Glomerular endothelial cell (primary cell): ENCODE data around the gene RNPC3. TPM values are rescaled to one million over a fixed set of nuclear protein-coding genes. Genes with fewer than 3 reads are reported as not detected.

Experiments used
- DNase-seq: peaks from one replicate; pipeline ENCODE4 v3.0.0-alpha.2; 2011; ENCODE audit warnings: low read depth, low spot score; ENCODE audit errors: extremely low read depth
- total RNA-seq: library from RNA; depleted of rRNA; stranded (reverse); fragments of >200 nt; gene quantifications from 2 replicates; pipeline ENCODE4 v1.2.3, GENCODE V29; 2015

Gene RNPC3, protein sequence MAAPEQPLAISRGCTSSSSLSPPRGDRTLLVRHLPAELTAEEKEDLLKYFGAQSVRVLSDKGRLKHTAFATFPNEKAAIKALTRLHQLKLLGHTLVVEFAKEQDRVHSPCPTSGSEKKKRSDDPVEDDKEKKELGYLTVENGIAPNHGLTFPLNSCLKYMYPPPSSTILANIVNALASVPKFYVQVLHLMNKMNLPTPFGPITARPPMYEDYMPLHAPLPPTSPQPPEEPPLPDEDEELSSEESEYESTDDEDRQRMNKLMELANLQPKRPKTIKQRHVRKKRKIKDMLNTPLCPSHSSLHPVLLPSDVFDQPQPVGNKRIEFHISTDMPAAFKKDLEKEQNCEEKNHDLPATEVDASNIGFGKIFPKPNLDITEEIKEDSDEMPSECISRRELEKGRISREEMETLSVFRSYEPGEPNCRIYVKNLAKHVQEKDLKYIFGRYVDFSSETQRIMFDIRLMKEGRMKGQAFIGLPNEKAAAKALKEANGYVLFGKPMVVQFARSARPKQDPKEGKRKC
- total RNA-seq = 5.3 and 8.5 TPM in 2 replicates

DNA sequence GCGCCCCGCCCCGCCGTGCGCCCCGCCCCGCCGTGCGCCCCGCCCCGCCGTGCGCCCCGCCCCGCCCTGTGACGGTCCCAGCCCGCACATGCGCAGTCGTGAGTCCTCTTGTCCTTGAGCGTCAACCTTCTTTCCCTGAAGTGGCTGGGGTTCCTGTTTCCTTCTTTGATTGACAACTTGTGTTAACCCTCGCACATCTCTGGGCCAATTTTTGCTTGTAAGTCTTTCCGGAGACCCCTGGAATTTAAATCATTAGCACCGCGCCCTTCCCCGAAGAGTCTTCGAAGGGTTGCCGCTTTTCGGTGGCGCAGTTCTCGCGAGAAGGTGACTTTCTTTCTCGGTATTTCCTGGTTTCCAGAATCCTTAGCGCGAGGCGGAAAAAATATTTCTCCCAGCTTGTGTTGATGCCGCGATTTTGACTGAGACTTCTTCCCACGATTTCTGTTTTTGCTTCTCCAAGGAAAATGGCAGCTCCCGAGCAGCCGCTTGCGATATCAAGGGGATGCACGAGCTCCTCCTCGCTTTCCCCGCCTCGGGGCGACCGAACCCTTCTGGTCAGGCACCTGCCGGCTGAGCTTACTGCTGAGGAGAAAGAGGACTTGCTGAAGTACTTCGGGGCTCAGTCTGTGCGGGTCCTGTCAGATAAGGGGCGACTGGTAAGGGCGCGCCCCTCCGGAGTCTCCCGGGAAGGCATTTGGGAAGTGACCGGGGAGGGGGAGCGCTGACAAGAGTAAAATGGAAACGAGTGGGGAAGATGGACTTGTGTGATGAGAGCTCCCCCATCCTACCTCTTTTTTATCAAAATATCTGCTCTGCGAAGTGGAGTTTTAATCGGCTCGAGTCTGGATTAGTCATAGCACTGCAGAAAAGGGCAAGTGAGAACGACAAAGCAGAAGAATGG lies at the start of gene RNPC3:
RNPC3 (plus strand) TSS at position 93 of the 901 bp plus-strand sequence; CDS start at position 465, 372 bp downstream.
- DNase-seq = peak; percentile 88

DNA sequence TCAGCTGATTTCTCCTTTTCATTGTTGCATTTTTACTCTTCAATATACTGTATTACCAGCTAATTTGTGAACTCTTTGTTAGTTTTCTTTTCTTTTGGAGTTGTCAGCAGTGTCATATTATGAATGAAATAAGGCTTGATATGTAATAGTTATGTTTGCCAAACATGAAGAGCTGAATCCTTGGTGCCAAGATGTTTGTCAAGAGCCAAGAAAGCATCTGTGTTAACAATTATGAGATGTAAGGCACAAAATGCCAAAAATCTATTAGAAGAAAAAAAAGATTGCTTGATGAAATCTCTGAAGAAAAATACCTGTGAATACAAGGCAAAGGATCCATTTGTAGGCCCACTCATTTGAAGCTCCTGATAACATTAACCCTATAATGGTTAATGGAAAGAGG lies 48.4 kb upstream of the RNPC3 start:
- DNase-seq = no peak

DNA sequence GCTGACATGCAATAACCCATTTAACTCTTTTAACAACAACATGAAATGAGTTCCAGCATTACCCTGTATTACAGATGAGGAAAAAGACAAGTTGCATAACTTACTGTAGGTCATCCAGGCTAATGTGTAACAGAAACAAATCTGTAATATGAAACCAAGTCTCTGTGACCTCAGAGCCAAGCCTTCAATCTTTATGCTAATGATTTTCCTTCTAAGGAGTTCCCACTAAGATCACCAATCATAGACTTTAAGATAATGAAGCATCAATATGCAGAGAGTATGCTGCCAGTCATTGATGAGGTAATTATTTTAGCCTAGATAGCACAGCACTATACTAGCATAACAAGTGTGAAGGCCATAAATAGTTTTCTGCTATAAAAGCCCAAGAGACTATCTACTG lies 35.6 kb upstream of the RNPC3 start:
- DNase-seq = no peak

DNA sequence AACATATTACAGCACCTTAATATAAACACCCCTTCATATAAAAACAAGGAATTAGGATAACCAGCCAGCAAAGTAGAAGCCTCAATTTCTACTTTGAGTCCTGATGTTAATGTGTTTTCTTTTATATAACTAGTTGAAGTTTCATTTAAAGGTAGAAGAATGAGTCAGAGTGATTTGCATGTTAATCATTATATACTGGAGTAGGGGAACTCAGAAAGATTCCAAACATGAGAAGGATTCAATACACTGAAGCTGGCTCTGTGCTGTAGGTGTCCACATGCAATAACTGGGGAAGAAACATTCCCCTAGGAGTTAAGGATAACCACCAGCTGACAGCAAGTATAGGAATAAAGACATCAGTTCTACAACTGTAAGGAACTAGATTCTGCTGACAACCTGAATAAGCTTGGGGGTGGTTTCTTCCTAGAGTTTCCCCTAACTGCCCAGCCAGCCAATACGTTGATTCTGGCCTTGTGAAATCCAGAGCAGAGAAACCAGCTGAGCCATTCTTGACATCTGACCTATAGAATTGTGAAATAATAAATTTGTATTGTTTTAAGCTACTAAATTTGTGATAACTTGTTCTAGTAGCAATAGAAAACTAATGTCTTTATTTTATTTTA lies 33.4 kb upstream of the RNPC3 start:
- DNase-seq = no peak

DNA sequence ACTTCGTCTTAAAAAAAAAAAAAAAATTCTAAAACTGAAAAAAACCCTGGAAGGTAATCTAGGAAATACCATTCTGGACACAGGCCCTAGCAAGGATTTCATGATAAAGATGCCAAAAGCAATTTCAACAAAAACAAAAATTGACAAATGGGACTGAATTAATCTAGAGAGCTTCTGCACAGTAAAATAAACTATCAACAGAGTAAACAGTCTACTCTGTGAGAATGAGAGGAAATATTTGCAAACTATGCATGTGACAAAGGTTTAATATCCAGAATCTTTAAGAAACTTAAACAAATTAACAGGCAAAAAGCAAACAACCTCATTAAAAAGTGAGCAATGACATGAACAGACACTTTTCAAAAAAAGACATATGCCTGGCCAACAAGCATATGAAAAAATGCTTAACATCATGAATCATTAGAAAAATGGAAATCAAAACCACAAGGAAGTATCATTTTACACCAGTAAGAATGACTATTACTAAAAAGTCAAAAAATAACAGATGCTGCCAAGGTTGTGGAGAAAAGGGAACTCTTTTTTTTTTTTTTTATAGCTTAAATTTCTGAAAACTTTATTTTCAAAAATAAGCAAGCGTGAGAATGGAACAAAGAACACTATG lies 29.4 kb upstream of the RNPC3 start:
- DNase-seq = no peak

DNA sequence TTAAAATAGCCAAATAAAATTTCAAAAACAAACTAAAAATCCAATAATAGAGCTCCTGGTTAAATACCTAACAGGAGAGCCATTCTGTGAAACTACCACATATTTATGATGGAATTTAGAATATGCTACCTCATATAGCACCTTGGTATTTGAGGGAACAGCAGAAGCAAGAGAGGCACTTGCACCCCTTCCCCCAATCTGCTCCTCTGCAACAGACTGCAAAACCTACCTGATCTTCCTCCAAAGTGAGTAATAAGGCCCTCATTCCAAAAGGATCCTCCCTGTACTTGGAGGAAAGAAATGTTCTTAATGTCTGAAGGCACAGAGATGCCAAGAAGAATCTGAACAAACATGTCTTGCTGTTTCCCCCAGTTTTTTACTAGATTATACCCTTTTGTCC lies 28.1 kb upstream of the RNPC3 start:
- no peak for DNase-seq

DNA sequence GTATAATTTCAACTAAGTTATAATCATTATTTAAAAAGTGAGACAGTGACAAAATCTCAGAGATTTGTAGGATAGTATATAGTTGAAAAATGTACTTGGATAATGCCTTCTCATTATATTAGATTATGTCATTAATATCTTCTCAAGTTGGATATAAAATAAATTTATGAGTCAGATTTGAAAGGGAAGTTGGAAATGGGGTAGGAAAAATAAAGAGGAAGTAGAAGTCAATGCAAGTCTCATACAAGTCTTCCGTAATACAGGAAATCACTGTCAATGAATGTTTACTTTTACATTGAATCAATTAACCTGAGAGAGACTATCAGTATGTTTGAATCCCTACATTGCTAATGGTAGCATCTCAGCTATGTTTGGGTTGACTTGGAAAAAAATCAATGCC lies 16.2 kb upstream of the RNPC3 start:
- DNase-seq = no peak

DNA sequence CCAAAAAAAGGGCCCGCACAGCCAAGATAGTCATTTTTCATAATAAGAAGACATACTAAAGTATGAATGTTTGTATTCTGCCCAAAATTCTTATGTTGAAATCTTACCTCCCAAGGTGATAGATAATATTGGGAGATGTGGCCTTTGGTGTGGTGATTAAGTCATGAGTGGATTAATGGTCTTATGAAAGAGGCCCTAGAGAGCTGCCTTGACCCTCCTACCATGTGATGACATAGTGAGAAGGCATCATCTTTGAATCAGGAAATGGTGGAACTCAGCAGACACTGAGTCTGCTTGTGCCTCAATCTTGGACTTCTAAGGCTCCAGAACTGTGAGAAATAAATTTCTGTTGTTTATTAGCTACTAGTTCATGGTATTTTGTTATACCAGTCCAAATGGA lies 11.8 kb upstream of the RNPC3 start:
- DNase-seq = no peak

DNA sequence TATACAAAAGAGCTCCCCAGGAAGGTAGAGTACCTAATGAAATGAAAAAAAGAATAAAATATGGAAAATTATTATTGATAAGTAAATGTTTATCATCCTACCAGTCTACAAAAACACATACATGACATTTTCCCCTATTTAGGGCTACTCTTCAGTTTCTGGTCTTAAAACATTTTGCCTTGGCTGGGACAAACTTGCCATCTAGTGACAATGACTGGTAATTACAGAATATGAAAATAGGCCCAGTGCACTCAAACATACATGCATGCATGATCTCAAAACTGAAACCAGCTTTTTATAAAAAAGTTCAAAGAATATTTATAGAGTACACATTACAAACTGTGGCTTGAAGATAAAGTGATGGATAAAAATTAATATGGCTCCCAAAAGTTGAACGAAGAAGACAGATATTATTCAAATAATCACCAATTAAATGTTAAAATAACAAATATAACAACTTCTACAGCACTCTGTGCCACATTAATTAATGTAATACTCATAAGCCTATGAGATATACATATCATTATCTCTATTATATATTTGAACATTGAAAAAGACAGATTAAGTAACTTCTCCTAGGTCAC lies 10.5 kb upstream of the RNPC3 start:
- DNase-seq = no peak

DNA sequence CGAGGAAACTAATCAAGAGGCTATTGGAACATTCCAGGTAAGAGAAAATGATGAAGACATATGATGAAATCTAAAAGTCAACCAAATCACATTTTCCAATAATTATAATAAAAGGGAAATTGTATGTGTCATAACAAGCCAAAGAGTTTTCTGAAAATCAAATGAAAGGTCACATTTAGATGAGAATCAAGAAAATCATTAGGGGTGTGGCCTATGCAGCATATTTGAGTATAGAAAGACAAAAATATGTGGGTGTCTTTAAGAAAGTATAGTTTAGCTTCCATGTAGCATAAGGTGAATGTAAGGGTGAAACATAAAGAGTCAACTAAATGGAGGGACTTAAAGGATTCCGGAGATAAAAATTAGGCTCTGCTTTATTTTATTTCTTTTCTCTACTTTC lies 9.2 kb upstream of the RNPC3 start:
- no peak for DNase-seq

DNA sequence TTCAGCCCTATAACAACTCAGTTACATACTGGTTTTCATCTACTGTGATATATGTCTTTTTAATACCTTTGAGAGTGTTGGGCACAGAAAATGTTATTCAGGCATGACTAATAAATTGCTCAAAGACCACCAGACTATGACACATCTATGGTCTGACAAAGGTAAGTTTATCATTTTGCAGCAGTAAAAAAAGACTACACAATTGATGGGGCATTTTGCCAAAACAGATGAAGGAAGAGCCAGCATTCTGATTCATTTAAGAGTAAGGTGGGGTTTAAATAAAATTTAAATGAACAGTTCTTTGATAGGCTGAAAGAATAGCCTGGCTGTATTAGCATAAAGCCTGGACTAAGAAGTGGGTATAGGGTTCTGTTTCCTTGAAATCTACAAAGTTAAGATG lies 8.8 kb upstream of the RNPC3 start:
- DNase-seq = no peak

DNA sequence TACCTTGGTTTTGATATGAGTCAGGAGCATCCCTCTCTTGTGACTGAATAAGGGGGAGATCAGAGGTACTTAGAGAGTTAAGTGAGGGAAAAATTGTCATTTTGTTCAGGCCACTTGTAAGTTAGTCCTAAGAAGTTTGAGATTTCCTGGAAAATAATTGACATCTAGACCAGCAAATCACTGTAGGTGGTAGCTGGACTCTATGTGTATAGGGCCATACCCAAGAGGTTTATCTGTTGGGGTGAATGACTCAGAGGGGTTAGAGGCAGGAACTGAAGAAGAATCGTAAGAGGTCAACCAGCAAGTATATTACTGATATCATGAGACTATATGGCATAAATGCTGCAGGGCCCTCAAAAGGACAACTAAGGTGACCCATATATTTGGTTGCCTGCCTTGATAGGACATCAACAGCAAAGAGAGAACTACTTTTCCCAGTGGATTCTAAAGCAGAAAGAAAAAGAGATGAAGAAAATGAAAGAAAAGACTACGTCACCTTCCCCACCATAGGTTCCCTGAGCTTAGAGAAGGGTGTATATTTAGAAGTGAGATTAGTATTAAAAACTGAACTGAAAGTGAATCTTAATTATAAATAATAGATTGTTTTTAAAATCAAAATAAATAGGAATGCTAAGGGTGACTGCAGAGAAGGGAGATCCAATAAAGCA lies 8.0 kb upstream of the RNPC3 start:
- DNase-seq = no peak

DNA sequence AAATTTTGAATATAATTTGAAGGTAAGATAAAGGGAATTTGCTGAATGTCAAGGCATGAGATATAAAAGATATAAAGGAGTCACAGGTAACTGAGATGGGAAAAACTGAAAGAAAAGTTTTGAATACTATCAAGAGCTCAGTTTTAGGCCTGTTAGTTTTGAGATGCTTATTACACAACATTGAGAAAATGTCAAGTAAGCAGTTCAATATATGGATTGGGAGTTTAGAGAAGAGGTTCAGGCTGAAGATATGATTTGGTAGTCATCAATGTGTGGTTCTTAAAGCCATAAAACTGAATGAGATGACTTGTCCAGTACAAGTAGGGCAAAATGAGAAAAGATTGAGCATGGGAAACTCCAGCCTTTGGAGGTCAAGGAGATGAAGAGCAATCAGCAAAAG lies 4.7 kb upstream of the RNPC3 start:
- no peak for DNase-seq

DNA sequence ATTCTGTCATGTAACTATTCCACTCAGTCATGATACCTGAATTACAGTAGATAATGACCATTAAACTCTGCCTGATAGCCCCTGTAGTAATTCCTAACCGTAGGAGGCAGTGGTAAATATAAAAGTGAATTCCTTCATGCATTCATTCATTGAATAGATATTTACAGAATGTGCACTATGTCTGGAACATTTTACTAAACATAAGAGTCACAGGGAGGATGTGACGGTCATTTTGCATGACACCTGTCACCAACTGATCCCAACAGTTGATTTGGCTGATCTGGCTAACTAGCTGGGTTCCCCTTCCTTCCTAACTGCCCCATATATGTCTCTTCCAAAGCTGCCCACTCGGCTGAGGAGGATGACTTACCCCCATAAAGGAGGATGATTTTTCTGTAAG lies 2.2 kb upstream of the RNPC3 start:
- no peak for DNase-seq

DNA sequence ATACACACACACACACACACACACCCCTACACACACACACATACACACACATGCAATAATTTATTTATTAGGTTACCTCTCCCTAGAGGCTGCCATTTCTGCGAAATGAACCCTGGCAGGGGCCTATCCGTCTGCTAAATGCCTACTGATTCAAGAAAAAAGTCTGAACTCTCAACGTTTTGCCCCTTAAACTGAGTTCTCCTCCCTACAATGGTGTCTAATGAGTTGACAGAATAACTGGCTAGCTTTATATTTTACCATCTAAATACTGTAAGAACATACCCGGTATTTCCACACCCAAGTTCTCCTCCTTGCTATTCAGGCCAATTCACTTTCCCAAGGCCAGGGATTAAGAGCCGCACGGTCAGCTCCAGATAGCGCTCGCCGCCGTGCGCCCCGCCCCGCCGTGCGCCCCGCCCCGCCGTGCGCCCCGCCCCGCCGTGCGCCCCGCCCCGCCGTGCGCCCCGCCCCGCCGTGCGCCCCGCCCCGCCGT lies 339 bp upstream of the RNPC3 start:
- no peak for DNase-seq

DNA sequence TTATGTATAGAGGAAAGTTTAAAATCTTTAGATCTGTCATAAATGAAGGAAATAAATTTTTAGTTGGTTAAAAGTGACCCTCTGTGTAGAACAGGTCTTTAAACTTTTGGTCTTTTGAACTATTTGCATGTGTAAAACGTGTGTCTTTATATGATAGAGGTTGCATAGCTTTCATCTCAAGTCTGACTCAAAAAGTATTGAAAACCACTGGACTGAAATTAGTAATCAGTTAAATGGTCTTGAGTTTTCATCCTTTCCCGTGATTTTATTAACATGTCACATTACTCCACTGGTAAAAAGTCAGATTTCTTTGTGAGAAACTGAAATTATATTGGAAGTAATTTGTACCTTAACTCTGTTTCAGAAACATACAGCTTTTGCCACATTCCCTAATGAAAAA lies 1.8 kb downstream of the RNPC3 start:
- no peak for DNase-seq

DNA sequence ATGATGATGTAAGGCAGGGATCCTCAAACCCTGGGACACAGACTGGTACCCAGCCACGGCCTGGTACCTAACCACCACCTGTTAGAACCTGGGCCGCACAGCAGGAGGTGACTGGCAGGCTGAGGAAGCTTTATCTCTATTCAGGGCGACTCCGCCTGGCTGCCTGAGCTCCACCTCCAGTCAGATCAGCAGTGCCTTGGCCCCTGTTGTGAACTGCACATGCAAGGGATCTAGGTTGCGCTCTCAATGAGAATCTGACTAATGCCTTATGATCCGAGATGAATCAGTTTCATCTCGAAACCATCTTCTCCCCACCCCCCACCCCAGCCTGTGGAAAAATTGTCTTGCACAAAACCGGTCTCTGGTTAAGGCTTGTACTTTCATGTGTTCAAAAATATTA lies 4.2 kb downstream of the RNPC3 start:
- no peak for DNase-seq

DNA sequence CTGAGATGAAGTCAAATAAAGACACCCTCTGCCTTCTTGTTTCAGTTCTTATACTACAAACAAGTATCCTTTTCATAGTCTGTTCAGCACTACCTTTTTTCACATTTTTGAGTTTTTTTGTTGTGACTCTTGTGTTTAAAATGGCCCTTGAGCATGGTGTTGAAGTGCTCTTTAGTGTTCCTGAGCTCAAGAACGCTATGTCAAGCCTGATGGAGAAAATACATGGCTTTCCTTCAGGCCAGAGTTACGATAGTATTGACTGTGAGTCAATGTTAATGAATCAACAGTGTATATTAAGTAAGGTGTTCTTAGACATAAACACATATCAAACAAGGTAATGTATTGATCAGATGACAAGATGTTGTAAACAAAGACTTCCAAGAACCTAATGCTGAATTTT lies 12.7 kb downstream of the RNPC3 start:
- DNase-seq = no peak

DNA sequence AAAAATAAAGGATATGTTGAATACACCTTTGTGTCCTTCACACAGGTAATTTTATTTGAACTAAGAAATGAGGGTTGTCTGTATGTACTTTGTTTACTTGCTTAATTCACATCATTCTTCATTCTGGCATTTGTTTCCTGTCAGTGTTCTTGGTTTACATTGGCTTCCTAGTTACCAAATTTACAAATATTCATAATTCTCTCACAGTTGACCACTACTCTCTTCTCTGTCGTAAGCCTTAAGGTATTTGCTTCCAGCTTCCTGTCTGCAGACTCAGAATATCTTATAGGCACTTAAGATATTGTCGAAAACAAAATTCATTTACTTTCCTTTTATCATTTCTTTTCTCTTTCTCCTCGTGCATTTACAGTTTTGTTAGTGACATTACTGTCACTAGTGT lies 15.9 kb downstream of the RNPC3 start:
- no peak for DNase-seq

DNA sequence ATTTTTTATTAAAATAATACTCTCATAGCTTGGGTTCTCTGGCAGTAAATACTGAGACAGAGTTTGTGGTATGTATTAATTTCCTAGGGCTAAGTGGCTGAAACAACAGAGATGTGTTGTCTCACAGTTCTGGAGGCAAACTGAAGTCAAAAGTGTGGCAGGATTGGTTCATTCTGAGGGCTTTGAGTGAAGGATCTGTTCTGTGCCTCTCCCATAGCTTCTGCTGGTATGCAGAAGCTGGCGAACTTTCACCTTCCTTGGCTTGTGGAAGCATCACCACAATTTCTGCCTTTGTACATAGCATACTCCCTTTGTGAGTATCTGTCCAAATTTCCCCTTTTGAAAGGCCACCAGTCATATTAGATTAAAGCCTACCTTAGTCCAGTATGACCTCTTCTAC lies 21.0 kb downstream of the RNPC3 start:
- no peak for DNase-seq
